HG03565 (cell line): ENCODE results near the gene LRRC1.

ENCODE experiments used
- ATAC-seq: cut with Tn5 transposase; IDR thresholded peaks from one replicate; pipeline ENCODE4 v1.9.1; 2021; ENCODE audit warnings: mild to moderate bottlenecking, moderate library complexity; ENCODE audit not compliant: unreplicated experiment

Gene LRRC1

DNA sequence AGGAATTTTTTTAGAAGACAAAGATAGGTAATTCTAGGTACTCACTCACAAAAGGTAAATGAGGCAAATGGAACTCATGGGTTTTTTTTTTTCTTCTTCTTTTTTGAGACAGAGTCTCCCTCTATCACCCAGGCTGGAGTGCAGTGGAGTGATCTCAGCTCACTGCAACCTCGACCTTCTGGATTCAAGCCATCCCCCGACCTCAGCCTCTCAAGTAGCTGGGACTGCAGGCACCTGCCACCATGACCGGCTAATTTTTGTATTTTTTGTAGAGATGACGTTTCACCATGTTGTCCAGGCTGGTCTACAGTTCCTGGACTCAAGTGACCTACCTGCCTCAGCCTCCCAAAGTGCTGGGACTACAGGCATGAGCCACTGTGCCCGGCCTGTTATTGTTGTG lies 126.1 kb downstream of the LRRC1 start:
- ATAC-seq: no peak

DNA sequence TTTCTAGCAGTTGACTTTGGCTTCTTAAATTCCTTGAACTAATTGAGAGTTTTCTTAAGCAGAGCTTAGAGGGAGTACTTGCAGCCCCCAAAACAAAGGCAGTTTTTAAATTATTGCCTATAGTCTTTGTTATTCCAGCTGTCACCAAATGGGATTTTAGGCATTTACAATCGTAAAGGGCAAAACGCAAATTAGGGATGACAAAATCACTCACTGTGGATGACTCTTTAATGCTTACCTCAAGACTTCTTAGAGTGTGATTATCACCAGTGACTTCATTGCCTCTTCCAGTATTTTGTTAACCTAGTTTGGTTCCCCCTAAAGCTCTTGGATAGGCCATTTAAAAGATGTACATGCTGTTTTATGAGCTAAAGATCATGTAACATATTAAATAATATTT lies 126.8 kb downstream of the LRRC1 start:
- ATAC-seq: no peak

DNA sequence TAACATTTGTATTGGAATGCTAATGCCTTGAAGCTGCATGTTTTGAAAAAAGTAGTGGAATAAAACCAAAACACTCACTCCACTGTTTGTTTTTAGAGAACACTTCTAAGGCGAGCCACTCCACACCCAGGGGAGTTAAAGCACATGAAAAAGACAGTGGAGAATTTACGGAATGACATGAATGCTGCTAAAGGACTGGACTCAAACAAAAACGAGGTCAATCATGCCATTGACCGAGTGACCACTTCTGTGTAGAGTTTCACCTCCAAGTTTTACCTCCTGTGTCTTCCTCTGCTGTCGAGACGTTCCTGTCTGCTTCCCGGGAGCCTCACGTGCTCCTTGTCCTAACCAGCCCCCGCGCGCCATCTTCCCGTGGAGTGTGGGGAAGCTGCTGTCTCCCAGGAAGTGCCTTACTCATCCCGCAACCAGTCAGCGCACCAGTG lies 127.8 kb downstream of the LRRC1 start:
- no peak for ATAC-seq

- ATAC-seq: no peak
Measured at GRCh38 chr6:53924277-53924676, 129.5 kb downstream of the LRRC1 start.

DNA sequence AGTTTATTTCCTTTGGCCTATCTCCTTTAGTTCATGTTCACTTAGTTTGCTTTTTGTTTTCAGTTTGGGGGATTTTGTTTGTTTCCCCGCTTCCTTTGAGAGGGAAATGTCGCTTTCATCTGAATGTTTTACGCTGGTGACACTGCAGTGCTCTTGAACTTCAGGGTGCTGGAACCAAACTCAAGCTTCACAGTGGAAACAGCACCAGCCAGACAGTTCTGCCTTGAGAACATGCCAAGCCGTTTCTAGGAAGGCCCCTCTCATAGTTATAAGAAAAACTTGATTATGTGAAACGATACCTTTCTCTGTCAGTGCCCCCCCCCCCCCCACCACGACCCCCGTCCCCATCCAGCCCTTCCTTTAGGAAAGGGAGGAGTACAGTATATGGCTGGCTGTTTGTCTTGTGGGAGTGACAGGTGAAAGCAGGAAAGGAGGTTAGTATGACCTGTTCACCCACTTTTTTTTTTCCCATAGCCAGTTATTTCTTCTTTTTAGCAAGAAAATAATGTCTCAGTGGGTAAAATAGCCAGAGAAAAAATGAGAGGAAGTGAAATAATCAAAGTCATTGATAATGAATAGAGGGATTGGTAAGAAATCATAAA lies 130.1 kb downstream of the LRRC1 start:
- no peak for ATAC-seq

- no peak for ATAC-seq
Measured at GRCh38 chr6:53925891-53926290, 131.1 kb downstream of the LRRC1 start.

DNA sequence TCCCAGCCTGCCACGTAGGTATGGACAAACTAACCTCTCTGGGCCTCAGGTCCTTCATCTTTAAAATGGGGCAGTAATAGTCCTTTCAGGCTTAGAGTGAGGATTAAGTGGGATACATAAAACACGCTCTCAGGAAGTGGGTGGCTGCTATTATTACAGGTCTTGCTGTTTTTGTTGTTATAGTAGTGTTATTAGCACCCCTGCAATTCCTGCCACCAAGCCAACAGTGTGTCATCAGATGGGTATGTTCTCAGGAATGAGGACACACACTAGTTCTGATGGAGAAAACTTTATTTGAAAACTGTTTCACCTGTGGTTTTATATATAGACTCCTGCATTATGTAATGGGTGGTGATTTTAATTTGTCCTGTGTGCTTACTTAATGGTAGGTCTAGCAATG lies 131.7 kb downstream of the LRRC1 start:
- no peak for ATAC-seq

- no peak for ATAC-seq
Measured at GRCh38 chr6:53928641-53929040, 133.8 kb downstream of the LRRC1 start.

GRCh38 chr6:53929041-53929820 lies 134.4 kb downstream of the LRRC1 start:
- ATAC-seq: no peak

GRCh38 chr6:53929821-53930120 lies 135.0 kb downstream of the LRRC1 start:
- ATAC-seq: no peak

GRCh38 chr6:53930330-53930729 lies 135.5 kb downstream of the LRRC1 start:
- no peak for ATAC-seq

- no peak for ATAC-seq
Measured at GRCh38 chr6:53931086-53931485, 136.3 kb downstream of the LRRC1 start.

- no peak for ATAC-seq
Measured at GRCh38 chr6:53932516-53932915, 137.7 kb downstream of the LRRC1 start.

DNA sequence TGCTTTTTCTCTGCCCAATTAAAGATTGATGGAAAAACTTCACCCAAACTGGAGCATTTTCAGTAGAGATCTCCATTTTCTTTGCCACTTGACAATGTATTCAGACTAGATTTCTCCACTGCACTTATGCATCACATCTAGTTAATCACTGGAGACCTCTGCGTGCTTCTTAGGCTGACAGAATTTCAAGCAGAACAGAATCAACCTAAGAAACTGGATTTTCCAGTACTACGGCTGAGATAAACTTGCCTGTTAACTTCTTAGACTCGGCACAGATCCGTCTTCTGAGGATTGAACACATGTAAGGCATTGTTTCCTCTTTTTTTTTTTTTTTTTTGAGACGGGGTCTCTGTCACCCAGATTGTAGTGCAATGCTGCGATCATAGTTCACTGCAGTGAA lies 139.2 kb downstream of the LRRC1 start:
- no peak for ATAC-seq

GRCh38 chr6:53937461-53937860 lies 142.7 kb downstream of the LRRC1 start:
- ATAC-seq: no peak

GRCh38 chr6:53938810-53939209 lies 144.0 kb downstream of the LRRC1 start:
- no peak for ATAC-seq

DNA sequence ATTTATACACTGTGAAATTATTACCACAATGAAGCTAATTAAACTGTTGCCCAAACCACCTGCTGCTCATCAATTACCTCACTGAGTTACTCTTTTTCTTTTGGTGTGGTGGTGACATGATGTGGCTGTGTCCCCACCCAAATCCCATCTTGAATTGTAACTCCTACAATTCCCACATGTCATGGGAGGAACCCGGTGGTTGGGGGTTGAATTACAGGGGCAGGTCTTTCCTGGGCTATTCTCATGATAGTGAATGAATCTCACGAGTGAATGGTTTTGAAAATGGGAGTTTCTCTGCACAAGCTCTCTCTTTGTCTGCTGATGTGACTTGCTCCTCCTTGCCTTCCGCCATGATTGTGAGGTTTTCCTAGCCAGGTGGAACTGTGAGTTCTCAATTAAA lies 145.0 kb downstream of the LRRC1 start:
- ATAC-seq: no peak

DNA sequence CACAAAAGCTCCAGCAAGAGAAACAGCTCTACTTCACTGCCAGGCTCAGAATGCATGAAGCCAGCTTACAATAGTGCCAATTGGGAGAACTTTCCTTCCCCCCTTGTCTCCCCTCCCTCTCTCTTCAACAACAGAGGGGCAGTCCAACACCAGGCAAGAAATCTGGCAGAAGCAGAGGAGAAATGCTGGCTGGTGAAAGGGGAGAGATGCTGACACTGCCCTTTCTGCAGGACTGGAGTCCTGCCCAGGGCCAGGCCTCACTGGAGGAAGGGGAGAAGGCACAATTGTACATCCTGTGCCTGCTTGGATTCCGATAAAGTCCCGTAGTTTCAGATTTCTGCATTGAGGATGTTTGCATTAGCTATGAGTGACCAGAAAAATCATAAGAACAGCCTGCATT lies 148.6 kb downstream of the LRRC1 start:
- no peak for ATAC-seq

- no peak for ATAC-seq
Measured at GRCh38 chr6:53944091-53944490, 149.3 kb downstream of the LRRC1 start.

DNA sequence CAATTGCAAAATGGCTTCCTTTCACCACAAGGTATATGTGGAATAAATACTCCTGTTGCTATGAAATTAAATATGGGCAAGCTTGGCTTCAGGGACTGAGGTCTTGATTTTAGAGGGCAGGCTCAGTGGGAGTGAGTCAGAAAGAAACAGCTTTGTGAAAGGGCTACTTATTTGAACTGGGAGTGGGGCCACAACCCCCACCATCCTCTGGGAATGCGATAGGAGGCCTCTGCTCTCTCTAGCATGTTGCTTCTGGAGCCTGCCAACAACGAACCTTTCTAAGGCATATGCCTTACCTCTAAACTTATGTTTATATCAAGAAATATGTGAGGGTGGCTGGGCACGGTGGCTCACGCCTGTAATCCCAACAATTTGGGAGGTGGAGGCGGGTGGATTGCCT lies 149.7 kb downstream of the LRRC1 start:
- ATAC-seq: no peak

GRCh38 chr6:53945765-53946407 lies 151.1 kb downstream of the LRRC1 start:
- ATAC-seq: no peak

DNA sequence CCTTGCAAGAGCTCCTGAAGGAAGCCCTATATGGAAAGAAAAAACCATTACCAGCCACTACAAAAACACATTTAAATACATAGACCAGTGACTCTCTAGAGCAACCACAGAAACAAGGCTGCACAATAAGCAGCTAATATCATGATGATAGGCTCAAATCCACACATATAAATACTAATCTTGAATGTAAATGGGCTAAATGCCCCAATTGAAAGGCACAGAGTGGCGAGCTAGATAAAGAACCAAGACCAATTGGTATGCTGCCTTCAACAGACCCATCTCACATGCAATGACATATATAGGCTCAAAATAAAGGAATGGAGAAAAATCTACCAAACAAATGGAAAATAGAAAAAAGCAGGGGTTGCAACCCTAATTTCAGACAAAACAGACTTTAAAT lies 153.0 kb downstream of the LRRC1 start:
- no peak for ATAC-seq
